NCI-H187 (cell line): Measurements from ENCODE around the gene COG5.

Source experiments
- DNase-seq, 2 experiments: peaks; one replicate each; lab custom pipeline; 2025; lab: John Stamatoyannopoulos, UW

COG5 gene

GRCh38 chr7:107394276-107394675 lies 169.4 kb downstream of the COG5 start:
- DNase-seq = no peak

GRCh38 chr7:107392830-107393229 lies 170.9 kb downstream of the COG5 start:
- DNase-seq = no peak

- no peak for DNase-seq
Observed at GRCh38 chr7:107390916-107391315, 172.8 kb downstream of the COG5 start.

DNA sequence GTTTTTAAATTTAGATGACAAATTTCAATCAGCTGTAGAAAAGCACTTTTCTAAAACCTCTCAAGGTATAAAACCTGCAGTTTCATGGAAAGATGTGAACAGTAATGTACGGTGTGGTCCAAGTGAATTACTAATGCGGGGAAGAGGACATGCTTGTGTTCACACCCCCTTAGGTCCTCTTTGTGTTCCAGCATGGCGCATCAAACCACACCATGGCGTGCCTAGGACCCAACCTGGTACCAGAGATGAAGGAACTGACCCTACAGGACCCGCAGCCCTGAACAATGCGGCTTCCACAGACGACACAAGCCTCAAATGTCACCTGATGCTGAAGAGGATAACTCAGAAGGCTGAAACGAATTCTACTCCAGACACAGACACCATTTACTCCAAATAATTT lies 175.1 kb downstream of the COG5 start:
- DNase-seq = no peak

DNA sequence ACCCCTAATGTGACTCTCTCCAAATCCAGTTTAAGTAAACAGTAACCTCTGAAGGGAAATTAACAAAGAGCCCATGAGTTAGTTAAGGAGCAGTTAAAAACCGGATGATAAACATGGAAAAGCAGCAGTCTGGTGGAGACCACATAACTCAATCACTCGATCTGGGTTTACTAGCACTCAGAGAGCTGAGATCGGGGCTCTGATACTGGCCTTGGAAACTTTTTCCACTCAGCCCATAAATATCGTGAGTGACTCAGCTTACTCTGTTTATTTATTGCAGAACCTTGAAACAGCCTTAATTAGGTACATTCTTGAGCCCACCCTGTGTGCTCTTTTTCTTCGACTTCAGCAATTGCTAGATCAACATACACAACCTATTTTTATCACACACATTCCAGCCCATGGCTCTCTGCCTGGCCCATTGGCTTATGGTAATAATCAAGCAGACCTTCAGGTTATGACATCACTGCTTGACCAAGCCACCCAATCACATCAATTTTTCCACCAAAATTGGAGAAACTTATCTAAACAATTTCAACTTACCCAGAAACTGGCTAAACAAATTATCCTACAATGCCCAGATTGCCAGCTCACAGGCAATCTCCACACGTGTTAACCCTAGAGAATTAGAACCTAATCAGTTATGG lies 176.0 kb downstream of the COG5 start:
- DNase-seq = no peak

DNA sequence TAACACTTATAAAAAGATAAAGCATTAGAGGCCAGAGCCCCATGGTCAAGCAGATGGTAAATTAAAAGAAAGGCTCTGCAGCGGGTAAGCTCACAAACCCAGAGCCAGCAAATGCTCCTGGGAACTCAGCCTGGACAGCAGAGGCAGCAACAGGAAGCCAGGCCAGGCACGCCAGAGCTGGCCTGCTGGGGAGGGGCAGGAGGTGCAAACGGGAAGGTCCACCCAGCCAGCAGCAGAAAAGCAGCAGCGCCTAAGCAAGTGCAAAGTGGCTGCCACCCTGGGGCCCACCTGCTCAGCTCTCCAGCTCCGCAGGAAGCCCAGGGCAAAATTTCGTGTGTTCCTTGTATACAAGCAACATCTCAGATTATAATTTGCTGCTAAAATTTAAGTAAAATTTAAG lies 176.6 kb downstream of the COG5 start:
- DNase-seq = no peak

GRCh38 chr7:107386548-107387102 lies 177.1 kb downstream of the COG5 start:
- no peak for DNase-seq

GRCh38 chr7:107384025-107384424 lies 179.7 kb downstream of the COG5 start:
- DNase-seq = no peak

GRCh38 chr7:107383203-107383602 lies 180.5 kb downstream of the COG5 start:
- no peak for DNase-seq

- DNase-seq = no peak
Observed at GRCh38 chr7:107381453-107381852, 182.3 kb downstream of the COG5 start.

GRCh38 chr7:107373354-107373753 lies 190.4 kb downstream of the COG5 start:
- no peak for DNase-seq

- DNase-seq = no peak
Observed at GRCh38 chr7:107372298-107372697, 191.4 kb downstream of the COG5 start.

GRCh38 chr7:107370816-107371215 lies 192.9 kb downstream of the COG5 start:
- no peak for DNase-seq

- DNase-seq = no peak
Observed at GRCh38 chr7:107364787-107365186, 198.9 kb downstream of the COG5 start.

DNA sequence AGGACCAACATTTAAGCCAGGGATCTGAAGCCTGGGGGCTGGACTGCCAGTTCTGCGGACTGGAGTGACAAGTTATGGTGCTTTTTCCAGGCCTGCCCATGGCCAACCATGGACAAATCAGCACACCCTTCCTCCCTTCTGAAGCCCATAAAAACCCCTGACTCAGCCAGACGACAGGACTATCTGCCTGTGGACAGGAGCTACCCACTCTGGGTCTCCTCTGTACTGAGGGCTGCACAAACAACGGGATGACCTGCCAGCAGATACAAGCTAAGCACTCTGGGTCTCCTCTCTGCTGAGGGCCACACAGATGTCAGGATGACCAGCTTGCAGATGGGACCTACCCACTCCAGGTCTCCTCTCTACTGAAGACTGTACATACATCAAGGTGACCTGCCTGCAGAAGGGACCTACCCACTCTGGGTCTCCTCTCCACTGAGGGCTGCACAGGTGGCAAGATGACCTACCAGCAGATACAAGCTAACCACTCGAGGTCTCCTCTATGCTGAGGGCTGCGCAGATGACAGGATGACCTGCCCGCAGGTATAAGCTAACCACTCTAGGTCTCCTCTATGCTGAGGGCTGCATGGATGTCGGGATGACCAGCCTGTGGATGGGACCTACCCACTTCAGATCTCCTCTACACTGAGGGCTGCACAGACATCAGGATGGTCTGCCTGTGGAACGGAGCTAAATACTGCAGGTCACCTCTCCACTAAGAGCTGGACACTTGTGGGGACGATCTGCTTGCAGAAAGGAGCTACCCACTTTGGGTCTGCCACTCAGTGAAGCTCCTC lies 204.0 kb downstream of the COG5 start:
- no peak for DNase-seq

GRCh38 chr7:107355616-107356015 lies 208.1 kb downstream of the COG5 start:
- no peak for DNase-seq

DNA sequence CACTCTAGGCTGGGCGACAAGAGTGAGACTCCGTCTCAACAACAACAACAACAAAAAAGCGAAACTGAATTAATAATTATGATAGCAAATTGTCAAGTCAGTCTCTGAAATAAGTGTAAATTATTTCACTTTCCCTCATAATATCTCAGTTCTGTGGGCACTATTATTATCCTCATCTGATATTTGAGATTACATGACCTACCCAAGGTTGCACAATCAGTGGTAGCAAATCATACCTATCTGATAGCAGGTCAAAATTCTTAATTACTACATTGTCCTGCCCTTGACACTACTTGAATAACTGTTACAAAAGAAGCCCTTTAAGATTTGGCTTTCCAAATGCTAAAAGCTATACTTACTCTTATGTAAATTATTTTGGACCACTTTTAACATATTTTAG lies 209.1 kb downstream of the COG5 start:
- no peak for DNase-seq

- DNase-seq = no peak
Observed at GRCh38 chr7:107353701-107354100, 210.0 kb downstream of the COG5 start.

DNA sequence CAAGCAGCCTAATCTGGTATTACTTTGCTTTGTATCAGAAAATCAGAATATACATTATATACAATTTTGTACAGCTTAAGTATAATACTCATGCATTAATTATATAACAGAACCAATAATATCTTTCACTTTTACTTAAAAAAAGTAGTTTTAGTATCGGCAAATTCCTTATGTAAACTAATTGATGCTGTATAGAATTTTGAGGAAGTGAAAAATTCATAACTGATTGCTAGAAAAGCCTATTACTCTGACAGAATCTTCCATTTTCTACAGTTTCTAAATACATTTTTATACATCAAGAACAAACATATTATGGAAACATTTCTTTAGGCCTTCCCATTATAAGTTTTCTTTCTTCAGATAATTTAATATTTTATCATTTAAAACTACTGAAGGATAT lies 217.8 kb downstream of the COG5 start:
- DNase-seq = no peak

GRCh38 chr7:107344799-107345198 lies 218.9 kb downstream of the COG5 start:
- DNase-seq = no peak

- no peak for DNase-seq
Observed at GRCh38 chr7:107344286-107344685, 219.4 kb downstream of the COG5 start.

GRCh38 chr7:107338080-107338479 lies 225.6 kb downstream of the COG5 start:
- DNase-seq = no peak

- DNase-seq = no peak
Observed at GRCh38 chr7:107332488-107333269, 231.0 kb downstream of the COG5 start.
